Measurements from ENCODE around the gene RYR3.
"Not testable (repeated sequence)": the region's sequence is repeated elsewhere in the genome, so short reads cannot be mapped to it uniquely, and the experiment has no call there.

The RYR3 gene

GRCh38 chr15:33581032-33581431 is 270.3 kb downstream of the RYR3 start:
- peak; percentile 15 for DNase-seq (ENCODE audit: low spot score)

GRCh38 chr15:33584797-33585196 is 274.0 kb downstream of the RYR3 start:
- peak; percentile 19 for DNase-seq (ENCODE audit: low spot score)

- DNase-seq (ENCODE audit: low spot score), result no peak
These were observed 276.3 kb downstream of the RYR3 start for GRCh38 chr15:33586786-33587697.

GRCh38 chr15:33587773-33588172 is 277.0 kb downstream of the RYR3 start:
- peak; percentile 57 for DNase-seq (ENCODE audit: low spot score)

GRCh38 chr15:33592864-33593263 is 282.1 kb downstream of the RYR3 start:
- no peak for DNase-seq (ENCODE audit: low spot score)

- not testable (repeated sequence) for DNase-seq (ENCODE audit: low spot score)
These were observed 287.6 kb downstream of the RYR3 start for GRCh38 chr15:33598382-33598781.

GRCh38 chr15:33600212-33600611 is 289.4 kb downstream of the RYR3 start:
- no peak for DNase-seq (ENCODE audit: low spot score)

- no peak for DNase-seq (ENCODE audit: low spot score)
These were observed 290.7 kb downstream of the RYR3 start for GRCh38 chr15:33601461-33601860.

- no peak for DNase-seq (ENCODE audit: low spot score)
These were observed 297.9 kb downstream of the RYR3 start for GRCh38 chr15:33608714-33609113.

GRCh38 chr15:33612721-33613304 is 302.0 kb downstream of the RYR3 start:
- DNase-seq (ENCODE audit: low spot score), result peak; percentile 29

- no peak for DNase-seq (ENCODE audit: low spot score)
These were observed 305.7 kb downstream of the RYR3 start for GRCh38 chr15:33616475-33616874.

- no peak for DNase-seq (ENCODE audit: low spot score)
These were observed 307.6 kb downstream of the RYR3 start for GRCh38 chr15:33618350-33618749.

GRCh38 chr15:33621141-33621540 is 310.4 kb downstream of the RYR3 start:
- DNase-seq (ENCODE audit: low spot score), result peak; percentile 6

- DNase-seq (ENCODE audit: low spot score), result no peak
These were observed 312.2 kb downstream of the RYR3 start for GRCh38 chr15:33623010-33623409.

GRCh38 chr15:33624439-33624838 is 313.7 kb downstream of the RYR3 start:
- DNase-seq (ENCODE audit: low spot score), result no peak

- DNase-seq (ENCODE audit: low spot score), result no peak
These were observed 318.9 kb downstream of the RYR3 start for GRCh38 chr15:33629647-33630046.

GRCh38 chr15:33636234-33636633 is 325.5 kb downstream of the RYR3 start:
- no peak for DNase-seq (ENCODE audit: low spot score)

- no peak for DNase-seq (ENCODE audit: low spot score)
These were observed 326.2 kb downstream of the RYR3 start for GRCh38 chr15:33636958-33637357.

GRCh38 chr15:33638453-33638852 is 327.7 kb downstream of the RYR3 start:
- DNase-seq (ENCODE audit: low spot score), result no peak

- DNase-seq (ENCODE audit: low spot score), result no peak
These were observed 328.3 kb downstream of the RYR3 start for GRCh38 chr15:33639051-33639450.

GRCh38 chr15:33639456-33639855 is 328.7 kb downstream of the RYR3 start:
- no peak for DNase-seq (ENCODE audit: low spot score)

- DNase-seq (ENCODE audit: low spot score), result no peak
These were observed 329.2 kb downstream of the RYR3 start for GRCh38 chr15:33639978-33640377.

GRCh38 chr15:33641069-33641468 is 330.3 kb downstream of the RYR3 start:
- no peak for DNase-seq (ENCODE audit: low spot score)

GRCh38 chr15:33644304-33644703 is 333.5 kb downstream of the RYR3 start:
- DNase-seq (ENCODE audit: low spot score), result no peak
